ENCODE results near the gene PRR7.

PRR7 gene

DNA sequence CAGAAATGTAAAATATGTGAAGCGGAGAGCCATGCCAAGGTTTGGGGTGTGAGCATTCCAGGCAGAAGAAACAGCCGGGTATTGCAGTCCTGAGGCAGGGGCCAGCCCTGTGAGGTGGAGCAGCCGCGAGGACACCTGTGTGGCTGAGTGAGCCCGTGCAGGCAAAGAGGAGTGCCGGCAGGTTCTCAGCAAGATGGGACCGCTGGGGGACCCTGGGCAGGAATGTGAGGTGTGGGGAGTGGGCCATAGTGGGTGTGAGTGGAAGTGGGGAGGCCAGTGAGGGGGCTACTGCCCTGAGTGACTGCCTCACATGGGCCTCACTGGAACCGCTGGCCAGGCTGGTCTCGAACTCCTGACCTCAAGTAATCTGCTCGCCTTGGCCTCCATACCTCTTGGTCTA is 8.1 kb upstream of the PRR7 start:
- no peak for DNase-seq

DNA sequence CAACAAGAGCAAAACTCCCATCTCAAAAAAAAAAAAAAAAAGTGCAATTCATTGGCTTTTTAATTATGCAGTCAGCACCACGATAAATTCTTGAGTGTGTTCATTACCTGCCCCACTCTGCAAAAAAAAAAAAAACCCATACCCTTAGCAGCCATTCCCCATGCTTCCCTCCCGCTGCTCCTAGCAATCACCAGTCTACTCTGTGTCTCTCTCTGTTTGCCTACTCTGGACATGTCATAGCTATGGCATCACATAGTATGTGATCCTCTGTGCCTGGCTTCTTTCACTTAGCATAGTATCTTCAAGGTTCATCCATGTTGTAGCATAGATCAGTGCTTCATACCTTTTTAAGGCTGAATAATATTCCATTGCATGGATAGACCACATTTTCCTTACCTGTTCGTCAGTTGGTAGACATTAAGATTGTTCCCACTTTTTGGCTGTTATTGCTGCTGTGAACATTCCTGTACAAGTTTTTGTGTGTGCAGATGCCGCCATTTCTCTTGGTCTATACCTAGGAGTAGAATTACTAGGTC is 7.0 kb upstream of the PRR7 start:
- DNase-seq: no peak

DNA sequence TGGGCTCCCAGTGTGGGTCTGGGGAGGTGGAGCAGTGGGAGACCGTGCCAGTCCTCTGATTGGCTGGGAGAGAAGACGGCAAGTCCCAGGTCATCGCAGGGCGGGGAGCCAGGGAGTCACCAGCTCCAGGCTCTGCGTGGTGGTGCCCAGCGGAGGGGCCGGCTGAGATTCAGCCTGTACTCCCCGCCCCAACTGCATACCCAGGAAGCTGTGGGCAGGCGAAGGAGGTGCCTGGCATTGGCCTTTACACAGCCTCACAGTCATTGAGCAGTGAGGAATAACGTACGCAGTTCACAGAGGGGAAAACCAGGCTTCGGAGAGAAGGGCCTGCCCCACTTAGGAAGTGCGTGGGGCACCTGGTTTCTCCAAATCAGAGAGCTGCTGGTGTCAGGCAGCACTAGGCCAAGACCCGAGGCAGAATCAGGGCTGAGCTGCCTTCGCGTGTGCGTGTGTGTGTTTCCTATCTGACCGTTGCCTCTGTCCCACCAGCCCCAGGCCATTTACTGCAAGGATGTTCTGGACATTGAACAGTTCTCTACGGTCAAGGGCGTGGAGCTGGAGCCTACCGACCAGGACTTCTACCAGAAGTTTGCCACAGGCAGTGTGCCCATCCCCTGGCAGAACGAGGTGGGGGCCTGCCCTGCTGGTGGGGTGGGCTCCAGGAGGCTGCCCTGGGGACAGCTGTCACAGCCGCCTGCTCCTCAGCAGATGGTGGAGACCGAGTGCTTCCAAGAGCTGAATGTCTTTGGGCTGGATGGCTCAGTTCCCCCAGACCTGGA is 6.2 kb upstream of the PRR7 start:
- peak; percentile 31 for DNase-seq

DNA sequence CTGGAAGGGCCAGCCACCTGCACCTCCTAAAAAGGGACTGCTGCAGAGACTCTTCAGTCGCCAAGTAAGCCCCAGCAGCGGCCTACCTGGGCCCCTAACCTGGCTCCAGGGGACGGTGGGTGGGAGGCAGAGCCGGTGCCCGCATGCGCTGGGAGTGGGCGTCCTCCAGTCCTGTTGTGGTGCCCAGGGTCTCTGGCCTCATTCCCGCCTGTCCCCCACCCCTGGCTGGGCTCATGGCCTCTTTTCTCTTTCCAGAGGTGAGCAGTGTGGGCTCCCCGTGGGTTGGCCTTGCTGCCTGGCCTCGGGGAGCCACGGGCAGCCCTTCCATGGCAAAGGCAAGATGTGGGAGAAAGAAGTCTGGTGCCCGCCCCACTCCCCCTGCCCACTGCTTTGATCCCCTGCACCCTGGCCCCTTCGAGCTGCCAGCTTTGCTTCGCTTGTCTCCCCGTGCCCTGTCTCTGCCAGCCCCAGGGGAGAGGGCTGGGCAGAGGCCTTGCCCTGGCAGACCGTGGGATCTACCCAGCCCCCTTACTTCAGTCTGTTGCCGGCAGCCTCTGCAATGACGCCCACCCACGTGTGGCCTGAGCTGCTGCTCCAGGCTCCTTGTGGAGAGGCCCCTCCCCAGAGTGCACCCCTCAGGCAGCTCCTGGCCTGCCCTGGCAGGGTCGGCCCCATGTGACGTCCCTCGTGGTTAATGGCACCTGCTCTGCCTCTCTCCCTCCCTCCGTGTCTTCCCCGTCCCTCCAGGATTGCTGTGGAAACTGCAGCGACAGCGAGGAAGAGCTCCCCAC is 5.4 kb upstream of the PRR7 start:
- no peak for DNase-seq

DNA sequence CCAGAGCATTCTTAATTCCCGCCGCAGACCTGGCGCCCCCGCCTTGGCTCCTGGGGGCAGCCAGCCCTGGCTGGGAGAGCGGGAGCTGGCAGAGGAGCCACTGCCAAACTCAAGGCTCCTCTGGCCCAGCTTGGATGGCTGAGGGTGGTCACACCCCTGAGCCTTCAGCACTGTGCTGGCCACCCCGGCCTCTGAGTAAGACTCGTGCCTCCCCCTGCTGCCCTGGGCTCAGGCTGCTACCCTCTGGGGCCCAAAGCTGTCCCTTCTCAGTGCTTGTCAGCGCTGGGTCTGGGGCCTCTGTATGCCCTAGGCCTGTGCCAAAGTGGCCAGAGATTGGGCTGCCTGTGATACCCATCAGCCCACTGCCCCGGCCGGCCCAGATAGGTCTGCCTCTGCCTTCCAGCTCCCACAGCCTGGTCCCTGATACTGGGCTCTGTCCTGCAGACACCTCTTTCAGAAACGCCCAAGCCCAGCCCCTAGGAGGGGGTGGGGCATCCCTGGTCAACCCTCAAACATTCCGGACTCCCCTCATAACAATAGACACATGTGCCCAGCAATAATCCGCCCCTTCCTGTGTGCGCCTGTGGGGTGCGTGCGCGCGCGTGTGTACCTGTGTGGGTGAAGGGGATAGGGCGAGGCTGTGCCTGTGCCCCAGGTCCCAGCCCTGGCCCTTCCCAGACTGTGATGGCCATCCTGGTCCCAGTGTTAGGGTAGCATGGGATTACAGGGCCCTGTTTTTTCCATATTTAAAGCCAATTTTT is 4.4 kb upstream of the PRR7 start:
- DNase-seq: no peak

DNA sequence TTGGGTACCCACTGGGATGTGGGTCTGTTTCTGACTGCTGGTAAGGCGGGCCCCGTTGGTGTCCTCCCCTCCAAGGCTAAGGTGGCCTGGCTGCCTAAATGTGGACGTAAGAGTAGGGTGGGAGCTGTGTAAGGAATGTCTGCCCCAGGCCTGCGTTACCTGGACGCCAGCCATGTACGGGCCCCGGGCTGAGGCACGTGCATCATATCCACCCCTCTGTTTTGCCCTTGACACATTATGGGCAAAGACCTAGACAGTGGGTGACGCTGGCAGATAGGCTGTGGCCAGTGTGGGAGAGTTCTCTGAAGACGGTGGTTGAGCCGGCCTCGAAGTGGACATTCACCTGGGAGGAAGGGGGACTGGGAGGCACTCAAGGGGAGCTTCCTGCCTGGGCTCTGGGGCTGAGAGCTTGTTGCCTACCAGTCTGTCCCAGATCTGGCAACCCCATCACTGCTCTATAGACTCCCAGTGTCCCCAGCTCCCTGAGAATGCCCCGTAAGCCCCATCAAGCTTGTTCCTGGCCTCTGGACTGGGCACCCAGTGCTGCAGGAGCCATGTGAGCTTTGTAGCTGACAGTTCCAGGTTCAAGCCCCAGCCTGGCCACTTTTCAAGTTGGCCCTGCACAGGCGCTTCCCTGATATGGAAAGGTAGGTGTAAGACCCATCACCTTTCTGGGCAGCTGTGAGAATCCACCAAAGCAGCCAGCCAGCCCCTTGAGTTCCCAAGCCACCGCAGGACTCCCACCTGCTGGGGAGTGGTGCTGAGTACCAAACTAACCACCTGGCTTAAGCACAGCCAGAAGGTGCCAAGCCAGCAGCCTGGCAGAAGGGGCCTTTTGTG is 3.2 kb upstream of the PRR7 start:
- no peak for DNase-seq

DNA sequence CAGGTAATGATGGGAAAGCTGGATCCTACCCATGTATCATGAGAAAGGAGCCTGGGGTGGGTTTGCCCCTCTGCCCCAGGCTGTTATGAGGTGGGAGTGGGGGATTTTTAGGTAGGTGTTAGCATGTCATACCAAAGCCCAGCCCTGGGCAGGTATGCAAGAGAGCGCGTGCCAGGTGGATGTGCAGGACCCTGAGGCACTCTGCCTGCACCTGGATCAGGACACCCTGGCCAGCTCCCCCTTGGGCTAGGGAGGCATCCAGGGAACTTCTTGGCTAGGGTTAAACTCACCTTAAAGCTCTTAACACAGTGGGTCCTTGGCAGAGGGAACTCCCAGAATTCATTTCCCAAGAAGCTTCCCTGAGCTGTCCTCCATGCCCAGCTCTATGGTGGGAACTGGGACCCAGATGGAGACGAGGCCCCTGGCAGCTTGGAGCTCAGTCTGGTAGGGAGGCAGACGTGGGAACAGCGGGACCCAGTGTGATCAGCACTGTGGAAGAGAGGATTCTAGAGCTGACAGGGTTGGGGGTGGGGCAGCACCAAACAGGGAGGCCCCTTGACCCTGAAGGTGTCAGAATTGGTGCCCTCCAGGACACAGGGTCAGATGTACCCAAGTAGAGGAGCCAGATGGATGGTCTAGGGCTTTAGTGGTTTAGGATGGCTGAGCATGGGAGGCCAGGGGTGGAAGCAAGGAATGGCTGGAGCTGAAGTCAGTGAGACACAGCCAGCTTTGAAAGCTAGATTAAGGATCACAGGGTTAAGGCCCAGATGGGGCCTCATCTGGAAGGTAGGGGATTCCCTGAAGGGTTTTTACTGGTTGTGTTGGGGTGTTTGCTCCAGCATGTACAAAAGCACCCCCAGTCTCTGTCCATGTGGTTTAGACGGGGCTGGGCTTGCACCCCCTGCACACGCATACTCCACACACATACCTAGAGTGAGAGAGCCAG is 2.2 kb upstream of the PRR7 start:
- no peak for DNase-seq

DNA sequence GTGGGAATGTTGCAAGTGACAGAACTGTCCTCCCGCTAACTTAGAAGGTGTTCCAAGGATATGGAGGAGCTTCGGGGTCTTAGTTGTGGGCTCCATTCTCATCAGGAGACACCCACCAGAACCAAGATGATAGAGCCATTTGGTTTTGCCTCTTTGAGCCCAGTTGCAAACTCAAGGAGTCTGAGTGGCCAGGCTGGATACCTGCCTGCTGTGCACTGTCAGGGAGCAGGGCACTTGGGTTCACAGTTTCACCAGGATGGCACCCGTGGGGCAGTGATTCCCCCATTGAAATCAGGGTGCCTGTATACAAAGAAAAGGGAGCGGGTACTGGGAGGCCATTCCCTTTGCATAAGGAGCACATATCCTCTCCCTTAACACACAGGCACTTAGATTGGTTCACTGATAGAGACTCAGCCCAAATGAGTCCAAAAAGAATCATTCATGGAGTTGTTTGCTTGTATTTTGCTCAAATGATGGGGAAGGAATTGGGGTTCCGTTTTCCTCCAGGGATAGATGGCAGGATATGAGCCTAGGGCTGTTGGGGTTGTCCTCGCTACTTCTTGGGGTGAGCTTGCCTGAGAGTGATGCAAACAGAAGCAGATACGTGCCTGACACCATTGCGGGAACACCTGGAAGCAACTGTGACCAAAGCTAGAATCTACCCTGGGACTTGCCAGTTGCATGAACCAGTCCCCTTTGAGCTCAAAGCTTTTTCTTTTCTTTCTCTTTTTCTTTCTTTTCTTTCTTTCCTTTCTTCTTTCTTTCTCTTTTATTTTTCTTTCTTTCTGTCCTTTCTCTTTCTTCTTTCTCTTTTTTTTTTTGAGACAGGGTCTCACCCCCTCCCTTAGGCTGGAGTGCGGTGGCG is 1.3 kb upstream of the PRR7 start:
- DNase-seq: peak; percentile 43

DNA sequence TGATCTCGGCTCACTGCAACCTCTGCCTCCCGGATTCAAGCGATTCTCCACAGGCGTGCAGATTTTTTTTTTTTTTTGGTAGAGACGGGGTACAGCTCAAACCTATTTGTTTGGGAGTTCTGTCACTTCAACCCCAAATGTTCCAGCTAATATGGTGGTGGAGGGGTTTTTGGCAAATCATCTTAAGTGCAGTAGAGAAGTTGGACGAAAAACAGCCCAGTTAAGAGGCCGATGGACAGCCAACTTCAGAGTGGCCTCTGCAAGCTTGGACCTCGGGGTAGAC is 756 bp upstream of the PRR7 start:
- DNase-seq: no peak

DNA sequence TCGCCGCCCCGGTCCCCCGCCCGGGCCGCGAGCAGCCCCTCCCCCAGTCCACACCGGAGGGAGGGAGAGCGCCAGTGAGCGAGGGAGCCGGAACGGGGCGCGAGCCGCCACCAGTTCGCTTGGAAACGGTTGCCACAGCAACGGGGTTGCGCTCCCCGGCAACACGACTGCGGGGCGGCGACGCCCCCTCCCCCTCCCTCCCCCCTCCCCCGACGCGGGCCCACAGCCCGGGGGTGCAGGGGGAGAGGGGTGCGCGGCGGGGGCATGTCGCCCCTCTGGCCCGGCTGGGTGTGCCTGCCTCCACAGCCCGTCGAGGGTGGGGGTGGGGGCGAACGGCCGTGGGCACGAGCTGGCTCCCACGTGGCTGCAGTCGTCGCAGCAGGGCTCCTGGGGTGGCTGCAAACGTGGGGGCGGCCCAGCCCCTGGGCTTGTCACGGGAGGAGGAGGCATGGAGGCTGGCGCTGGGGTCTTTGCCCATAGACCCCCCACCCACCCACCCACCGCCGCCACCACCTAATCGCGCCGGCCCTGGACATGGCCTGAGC is 524 bp downstream of the PRR7 start:
- peak; percentile 78 for DNase-seq

DNA sequence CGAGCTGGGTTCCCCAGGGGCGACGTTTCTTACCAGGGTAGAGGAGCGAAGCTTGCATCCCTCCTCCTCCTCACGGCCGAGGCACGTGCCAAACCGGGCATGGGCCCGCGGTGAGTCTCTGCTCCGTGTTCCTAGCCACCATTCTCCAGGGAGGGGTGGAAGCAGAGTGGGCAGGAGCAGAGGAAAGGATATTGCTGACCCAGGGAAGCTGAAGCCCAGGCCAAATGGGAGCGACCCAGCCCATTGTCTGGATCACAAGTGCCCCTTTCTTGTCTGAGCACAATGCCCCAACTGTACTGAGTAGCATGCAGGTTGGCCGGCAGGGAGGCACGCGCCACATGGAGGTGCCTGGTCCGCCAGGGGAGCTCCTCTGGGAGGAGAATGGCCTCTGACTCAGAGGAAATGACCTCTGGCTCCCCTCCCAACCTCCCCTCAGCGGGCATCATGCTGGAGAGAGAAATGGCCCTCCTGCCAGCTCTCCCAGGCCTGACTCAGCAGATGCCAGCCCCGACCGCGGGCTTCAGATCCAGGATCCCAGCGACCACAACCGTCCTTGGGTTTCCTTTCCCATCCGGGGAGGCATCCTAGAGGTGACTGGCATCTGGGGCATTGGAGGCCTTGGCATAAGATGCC is 1.1 kb downstream of the PRR7 start:
- peak; percentile 38 for DNase-seq

DNA sequence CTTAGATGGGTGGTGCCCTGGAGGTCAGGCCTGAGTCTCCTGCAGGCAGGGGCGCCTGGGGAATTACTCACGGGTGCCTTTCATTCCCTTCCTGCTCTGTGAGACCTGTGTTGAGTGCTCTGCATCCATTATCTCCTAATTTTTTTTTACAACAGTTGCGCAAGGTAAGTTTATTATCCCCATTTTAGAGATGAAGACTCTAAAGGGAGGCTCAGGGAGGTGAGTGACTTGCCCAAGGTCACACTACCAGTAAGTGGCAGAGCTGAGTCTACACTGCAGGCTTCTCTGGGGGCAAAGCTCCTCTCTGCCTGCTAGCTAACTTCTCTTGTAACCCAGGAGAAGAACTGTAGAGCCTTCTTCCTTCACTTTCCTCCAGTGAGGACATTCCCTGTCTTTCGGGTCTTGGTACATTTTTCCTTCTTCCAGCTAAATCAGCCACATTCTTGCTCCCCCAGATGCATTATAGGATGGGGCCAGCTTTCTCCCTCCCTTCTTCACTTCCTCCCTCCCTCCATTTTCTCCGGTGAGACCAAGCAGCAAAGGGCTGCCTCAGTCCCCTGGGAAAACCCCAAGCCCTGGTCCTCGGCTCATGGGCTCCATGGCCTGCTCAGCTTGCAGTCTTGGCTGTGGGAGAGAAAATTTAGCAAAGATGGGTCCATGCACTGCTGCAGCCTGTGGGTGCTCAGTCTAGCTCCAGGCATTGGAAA is 1.8 kb downstream of the PRR7 start:
- DNase-seq: no peak

DNA sequence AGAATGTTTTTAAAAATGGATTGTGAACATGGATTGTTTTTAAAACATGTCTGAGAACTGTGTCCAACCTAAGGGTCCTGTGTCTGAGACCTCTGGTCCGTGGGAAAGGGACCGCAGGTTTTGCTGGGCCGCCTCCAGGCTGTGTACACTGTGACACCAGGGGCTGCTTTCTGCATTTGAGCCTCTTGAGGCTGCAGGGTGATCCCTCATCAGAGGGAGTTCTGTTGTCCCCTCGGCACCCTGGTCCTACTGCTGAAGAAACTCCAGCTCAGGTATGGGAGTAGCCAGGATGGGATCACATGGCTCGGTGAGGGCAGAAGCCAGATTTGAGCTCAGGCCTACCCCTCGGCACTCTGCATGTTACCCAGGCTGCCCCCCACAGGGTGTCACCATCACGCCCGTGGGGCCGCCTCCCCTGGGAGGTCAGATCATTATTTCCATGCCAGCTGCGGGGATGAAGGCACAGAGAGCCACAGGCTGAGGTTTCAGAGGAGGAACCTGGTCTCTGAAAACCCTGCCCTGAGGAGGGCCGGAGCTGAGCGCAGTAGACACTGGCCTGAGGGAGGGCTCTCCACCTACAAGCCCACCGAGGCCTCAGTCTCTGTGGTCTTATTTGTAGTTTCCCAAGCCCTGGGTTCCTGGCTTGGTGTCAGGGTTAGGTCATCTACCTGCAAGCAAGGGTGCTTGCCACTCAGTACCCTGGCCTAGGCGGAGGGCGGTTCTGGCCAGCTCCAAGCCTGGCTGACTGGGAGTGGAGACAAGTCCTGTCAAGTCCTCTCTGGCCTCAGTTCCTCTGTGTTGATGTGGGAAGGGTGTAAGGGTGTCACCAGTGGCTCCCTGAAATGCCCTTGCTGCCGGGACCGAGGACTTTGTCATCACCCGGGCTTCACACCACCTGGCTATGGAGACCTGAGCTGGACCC is 2.8 kb downstream of the PRR7 start:
- no peak for DNase-seq

DNA sequence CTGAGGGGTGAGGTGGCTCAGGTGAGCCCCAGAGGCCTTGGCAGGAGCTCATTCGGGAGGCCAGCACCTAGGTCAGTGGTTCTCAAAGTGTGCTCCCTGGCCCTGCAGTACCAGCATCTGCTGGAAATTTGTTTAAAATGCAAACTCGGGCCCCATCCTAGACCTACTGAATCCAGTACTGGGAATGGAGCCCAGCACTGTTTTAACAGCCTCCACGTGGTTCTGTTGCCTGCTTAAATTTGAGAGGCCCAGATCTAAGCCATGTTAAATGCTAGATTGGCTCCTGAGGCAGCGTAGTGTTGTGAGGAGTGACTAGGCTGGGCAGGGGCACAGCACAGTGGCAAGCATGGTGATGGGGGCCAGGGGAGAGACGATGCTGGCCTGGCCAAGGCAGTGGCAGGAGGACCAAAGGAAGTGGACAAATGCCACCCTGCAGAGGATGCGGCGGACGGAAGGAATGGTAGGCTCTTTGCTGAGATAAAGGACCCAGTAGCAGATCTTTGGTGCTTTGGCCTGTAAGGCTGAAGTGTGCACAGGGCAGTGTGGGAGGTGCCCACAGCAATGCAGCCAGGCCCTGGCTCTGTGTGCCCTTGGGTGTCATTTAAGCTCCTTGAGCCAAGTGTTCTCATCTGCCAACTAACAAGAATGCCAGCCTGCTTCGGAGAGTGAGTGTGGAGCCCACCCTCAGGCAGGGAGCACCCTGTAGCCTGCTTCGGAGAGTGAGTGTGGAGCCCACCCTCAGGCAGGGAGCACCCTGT is 4.2 kb downstream of the PRR7 start:
- no peak for DNase-seq

DNA sequence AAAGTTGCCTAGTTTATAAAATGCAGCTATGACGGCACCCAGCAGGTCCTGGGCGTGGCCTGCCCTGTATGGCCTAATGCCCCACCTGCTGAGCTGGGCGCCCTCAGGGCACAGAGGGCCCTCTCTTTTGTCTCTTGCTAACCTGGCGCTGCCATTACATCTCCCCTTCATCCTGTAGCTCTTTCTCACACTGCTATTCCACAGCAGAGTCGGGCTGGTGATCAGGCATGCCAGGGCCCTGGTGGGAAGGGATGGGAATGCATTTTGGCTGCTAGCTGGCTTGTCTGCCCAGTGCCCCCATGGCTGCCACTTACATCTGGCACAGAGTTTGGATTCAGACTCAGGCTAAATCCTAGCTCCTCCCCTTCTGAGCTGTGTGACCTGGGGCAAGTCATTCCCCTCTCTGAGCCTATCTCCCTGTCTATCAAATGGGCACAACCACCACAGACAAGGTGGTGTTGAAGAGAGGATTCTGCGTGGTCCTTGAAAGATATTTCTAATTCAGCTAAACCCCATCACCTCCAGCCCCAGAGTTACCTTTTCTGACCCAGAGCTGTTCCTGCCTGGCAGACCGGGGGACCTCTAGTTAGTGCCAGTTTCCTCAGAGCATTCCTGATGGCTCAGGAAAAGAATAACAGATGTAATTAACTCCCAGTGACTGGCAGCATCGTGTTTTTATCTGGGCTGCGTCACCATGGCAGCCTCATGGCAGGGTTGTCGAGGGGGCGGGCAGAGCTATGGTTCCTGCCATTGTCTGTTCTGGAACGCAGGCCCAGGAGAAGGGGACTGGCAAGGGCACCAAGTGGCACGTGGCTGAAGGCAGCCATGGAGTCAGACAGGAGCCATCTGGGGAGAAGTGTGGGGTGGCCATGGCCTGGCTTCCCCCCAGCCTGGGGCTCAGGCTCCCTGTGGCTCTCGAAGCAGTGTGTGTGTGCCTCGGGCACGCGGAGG is 6.3 kb downstream of the PRR7 start:
- DNase-seq: no peak

DNA sequence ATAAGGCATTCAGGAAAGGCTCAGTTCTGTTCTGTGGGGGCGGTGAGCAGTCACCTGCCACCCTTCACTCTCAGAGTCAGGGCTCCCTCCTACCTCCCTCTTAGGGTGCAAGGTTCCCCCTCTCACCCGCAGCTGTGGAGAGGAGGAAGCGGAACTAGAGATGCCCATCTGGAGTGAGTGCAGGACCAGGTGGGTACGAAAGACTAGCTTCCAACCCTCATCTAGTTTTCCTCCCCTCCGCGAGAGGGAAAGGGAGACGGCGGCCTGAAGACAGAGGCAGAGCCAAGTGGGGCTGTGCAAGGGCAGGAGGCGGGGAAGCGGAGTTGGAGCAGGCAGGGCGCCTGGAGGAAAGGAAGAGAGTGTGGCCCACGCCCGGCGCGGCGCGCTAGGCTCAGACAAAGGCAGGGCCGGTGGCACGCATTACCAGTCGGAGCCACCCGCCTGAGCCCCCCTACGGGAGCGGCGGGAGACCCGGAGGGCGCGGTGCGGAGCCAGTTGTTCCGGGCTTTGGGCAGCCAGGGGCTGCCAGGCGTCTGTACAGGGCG is 7.3 kb downstream of the PRR7 start:
- DNase-seq: no peak
